Activated T-helper 17 cell treated with anti-CD3 and anti-CD28 coated beads, Interleukin-2, amount 50 U/mL, for 72 hours (primary cell): Measurements from ENCODE around the gene ANKRD33B. TPM values are rescaled to one million over a fixed set of nuclear protein-coding genes. Genes with fewer than 3 reads are reported as not detected.
"Not testable (repeated sequence)": the region's sequence is repeated elsewhere in the genome, so short reads cannot be mapped to it uniquely, and the experiment has no call there.

Source experiments
- ATAC-seq: fragments of 150-1000 bp; cut with Tn5 transposase; replicated peaks from 2 replicates; pipeline ENCODE4 v1.10.0; 2021; ENCODE audit warnings: mild to moderate bottlenecking, moderate library complexity
- H3K27ac Mint-ChIP-seq: one replicate; pipeline ENCODE4 v1.8.0; 2022; ENCODE audit warnings: mixed read lengths
- H3K27me3 Mint-ChIP-seq: one replicate; pipeline ENCODE4 v1.8.0; 2022; ENCODE audit warnings: mixed read lengths
- H3K36me3 Mint-ChIP-seq: one replicate; pipeline ENCODE4 v1.8.0; 2022; ENCODE audit warnings: low read depth, mild to moderate bottlenecking, mixed read lengths
- H3K4me1 Mint-ChIP-seq: one replicate; pipeline ENCODE4 v1.8.0; 2022; ENCODE audit warnings: mixed read lengths
- H3K4me3 Mint-ChIP-seq: one replicate; pipeline ENCODE4 v1.8.0; 2022; ENCODE audit warnings: mild to moderate bottlenecking, mixed read lengths
- H3K9me3 Mint-ChIP-seq: one replicate; pipeline ENCODE4 v1.8.0; 2022; ENCODE audit warnings: mixed read lengths
- total RNA-seq, 2 donors: library from RNA; stranded (reverse); gene quantifications; one replicate each; pipeline ENCODE4 v1.2.3, GENCODE V29; 2022

ANKRD33B gene
- total RNA-seq, 2 donors from 2014 or later: 7.8 to 12.2 TPM

GRCh38 chr5:10628601-10629000 is 64.7 kb downstream of the ANKRD33B start:
- ATAC-seq: no peak
- peaks cover 28% of the 10 kb centered on the region for H3K4me1 Mint-ChIP-seq
- H3K36me3 Mint-ChIP-seq: no peaks in the 10 kb centered on the region
- H3K4me3 Mint-ChIP-seq: no peak overlapping the region
- no peak overlapping the region for H3K27ac Mint-ChIP-seq
- H3K27me3 Mint-ChIP-seq: peaks cover 20% of the 10 kb centered on the region
- no peaks in the 10 kb centered on the region for H3K9me3 Mint-ChIP-seq

GRCh38 chr5:10629682-10630081 is 65.8 kb downstream of the ANKRD33B start:
- Mint-ChIP-seq H3K4me3 (no peak overlapping the region), H3K36me3 (no peaks in the 10 kb centered on the region), H3K27ac (no peak overlapping the region), H3K27me3 (peaks cover 20% of the 10 kb centered on the region), H3K4me1 (peaks cover 36% of the 10 kb centered on the region), H3K9me3 (no peaks in the 10 kb centered on the region)
- ATAC-seq: no peak

GRCh38 chr5:10630126-10630525 is 66.3 kb downstream of the ANKRD33B start:
- Mint-ChIP-seq H3K9me3 (no peaks in the 10 kb centered on the region), H3K27ac (no peak overlapping the region), H3K4me3 (peak overlapping the region; percentile 74), H3K4me1 (peaks cover 40% of the 10 kb centered on the region), H3K27me3 (peaks cover 20% of the 10 kb centered on the region), H3K36me3 (no peaks in the 10 kb centered on the region)
- ATAC-seq: no peak

GRCh38 chr5:10630744-10631143 is 66.9 kb downstream of the ANKRD33B start:
- Mint-ChIP-seq H3K27me3 (peaks cover 20% of the 10 kb centered on the region), H3K4me1 (peaks cover 46% of the 10 kb centered on the region), H3K4me3 (peak overlapping the region; percentile 74), H3K27ac (peak overlapping the region; percentile 86)
- not testable (repeated sequence) for H3K9me3 Mint-ChIP-seq, H3K36me3 Mint-ChIP-seq, ATAC-seq

- Mint-ChIP-seq H3K27me3 (peaks cover 20% of the 10 kb centered on the region), H3K36me3 (no peaks in the 10 kb centered on the region), H3K4me3 (peak overlapping the region; percentile 74), H3K4me1 (peaks cover 51% of the 10 kb centered on the region), H3K27ac (peak overlapping the region; percentile 86), H3K9me3 (no peaks in the 10 kb centered on the region)
- ATAC-seq: no peak
These were observed 67.6 kb downstream of the ANKRD33B start for GRCh38 chr5:10631316-10631996.

- peaks cover 20% of the 10 kb centered on the region for H3K27me3 Mint-ChIP-seq
- peaks cover 50% of the 10 kb centered on the region for H3K4me1 Mint-ChIP-seq
- H3K9me3 Mint-ChIP-seq: no peaks in the 10 kb centered on the region
- peak overlapping the region; percentile 74 for H3K4me3 Mint-ChIP-seq
- peak overlapping the region; percentile 86 for H3K27ac Mint-ChIP-seq
- no peaks in the 10 kb centered on the region for H3K36me3 Mint-ChIP-seq
- ATAC-seq: peak; percentile 68
These were observed 68.4 kb downstream of the ANKRD33B start for GRCh38 chr5:10632110-10632761.

GRCh38 chr5:10633271-10634049 is 69.6 kb downstream of the ANKRD33B start:
- H3K36me3 Mint-ChIP-seq: peaks cover 8% of the 10 kb centered on the region
- peak overlapping the region; percentile 70 for H3K27ac Mint-ChIP-seq
- no peaks in the 10 kb centered on the region for H3K9me3 Mint-ChIP-seq
- ATAC-seq: no peak
- peaks cover 20% of the 10 kb centered on the region for H3K27me3 Mint-ChIP-seq
- peak overlapping the region; percentile 74 for H3K4me3 Mint-ChIP-seq
- peaks cover 42% of the 10 kb centered on the region for H3K4me1 Mint-ChIP-seq

- no peaks in the 10 kb centered on the region for H3K9me3 Mint-ChIP-seq
- peaks cover 42% of the 10 kb centered on the region for H3K4me1 Mint-ChIP-seq
- H3K27me3 Mint-ChIP-seq: peaks cover 15% of the 10 kb centered on the region
- ATAC-seq: no peak
- H3K36me3 Mint-ChIP-seq: peaks cover 8% of the 10 kb centered on the region
- peak overlapping the region; percentile 74 for H3K4me3 Mint-ChIP-seq
- H3K27ac Mint-ChIP-seq: peak overlapping the region; percentile 70
These were observed 70.2 kb downstream of the ANKRD33B start for GRCh38 chr5:10634050-10634449.

- Mint-ChIP-seq H3K27ac (peak overlapping the region; percentile 70), H3K9me3 (no peaks in the 10 kb centered on the region), H3K36me3 (peaks cover 8% of the 10 kb centered on the region), H3K4me3 (peak overlapping the region; percentile 74), H3K4me1 (peaks cover 38% of the 10 kb centered on the region), H3K27me3 (peaks cover 10% of the 10 kb centered on the region)
- no peak for ATAC-seq
These were observed 70.7 kb downstream of the ANKRD33B start for GRCh38 chr5:10634562-10634961.

GRCh38 chr5:10635257-10635866 is 71.5 kb downstream of the ANKRD33B start:
- Mint-ChIP-seq H3K36me3 (peaks cover 8% of the 10 kb centered on the region), H3K4me1 (peaks cover 38% of the 10 kb centered on the region), H3K27me3 (peaks cover 4% of the 10 kb centered on the region), H3K27ac (peak overlapping the region; percentile 84), H3K4me3 (peak overlapping the region; percentile 74), H3K9me3 (no peaks in the 10 kb centered on the region)
- peak; percentile 88 for ATAC-seq

GRCh38 chr5:10635867-10636350 is 72.0 kb downstream of the ANKRD33B start:
- Mint-ChIP-seq H3K27ac (peak overlapping the region; percentile 84), H3K9me3 (no peaks in the 10 kb centered on the region), H3K4me1 (peaks cover 36% of the 10 kb centered on the region), H3K27me3 (peaks cover 4% of the 10 kb centered on the region), H3K4me3 (peak overlapping the region; percentile 74), H3K36me3 (peaks cover 8% of the 10 kb centered on the region)
- ATAC-seq: peak; percentile 20

GRCh38 chr5:10636363-10637142 is 72.7 kb downstream of the ANKRD33B start:
- Mint-ChIP-seq H3K27ac (peak overlapping the region; percentile 84), H3K27me3 (no peaks in the 10 kb centered on the region), H3K36me3 (peaks cover 8% of the 10 kb centered on the region), H3K4me1 (peaks cover 30% of the 10 kb centered on the region), H3K4me3 (peak overlapping the region; percentile 74), H3K9me3 (no peaks in the 10 kb centered on the region)
- no peak for ATAC-seq

GRCh38 chr5:10637944-10638343 is 74.1 kb downstream of the ANKRD33B start:
- Mint-ChIP-seq H3K4me1 (peaks cover 28% of the 10 kb centered on the region), H3K4me3 (no peak overlapping the region), H3K27ac (no peak overlapping the region), H3K27me3 (no peaks in the 10 kb centered on the region), H3K36me3 (peaks cover 8% of the 10 kb centered on the region), H3K9me3 (no peaks in the 10 kb centered on the region)
- ATAC-seq: no peak
